GM12891 (cell line): ENCODE measurements around the gene TEX28. TPM values are rescaled to one million over a fixed set of nuclear protein-coding genes. Genes with fewer than 3 reads are reported as not detected.
"Not testable (repeated sequence)": the region's sequence is repeated elsewhere in the genome, so short reads cannot be mapped to it uniquely, and the experiment has no call there.

ENCODE experiments used
- DNase-seq: peaks from one replicate; pipeline ENCODE4 v3.0.0; 2011; ENCODE audit warnings: low spot score; ENCODE audit not compliant: insufficient read length
- FAIRE-seq: peaks from 2 replicates; lab custom pipeline; 2011; peaks lifted over from hg19 to GRCh38; lab: Jason Lieb, UNC
- PAX5 ChIP-seq: IDR thresholded peaks from 2 replicates; pipeline ENCODE4 v1.6.1; 2011; ENCODE audit warnings: low read length, moderate library complexity, mild to moderate bottlenecking; ENCODE audit not compliant: insufficient read depth, severe bottlenecking
- POLR2A ChIP-seq: IDR thresholded peaks from 2 replicates; pipeline ENCODE4 v1.6.1; 2011; ENCODE audit warnings: low read depth, low read length, control low read depth
- POLR2AphosphoS5 ChIP-seq: IDR thresholded peaks from 2 replicates; pipeline ENCODE4 v1.6.1; 2011; ENCODE audit warnings: low read depth, low read length, control low read depth
- POU2F2 ChIP-seq: IDR thresholded peaks from 2 replicates; pipeline ENCODE4 v1.6.1; 2011; ENCODE audit warnings: low read depth, mild to moderate bottlenecking, control low read depth, low read length, moderate library complexity
- SPI1 ChIP-seq: IDR thresholded peaks from 2 replicates; pipeline ENCODE4 v1.6.1; 2011; ENCODE audit warnings: low read depth, low read length, control low read depth
- TAF1 ChIP-seq: IDR thresholded peaks from 2 replicates; pipeline ENCODE4 v1.6.1; 2011; ENCODE audit warnings: low read depth, low read length, control low read depth
- polyA plus RNA-seq: library from polyadenylated mRNA; unstranded; fragments of >200 nt; gene quantifications from one replicate; pipeline ENCODE4 v1.2.1, GENCODE V29; 2012; ENCODE audit warnings: low read depth, missing spikeins, inconsistent platforms; ENCODE audit not compliant: missing spikeins

Gene TEX28
- polyA plus RNA-seq = not detected

- DNase-seq (no peak), FAIRE-seq (no peak)
- TF ChIP-seq PAX5 = no peak
- TF ChIP-seq TAF1 = no peak
- no peak for TF ChIP-seq POU2F2
- TF ChIP-seq POLR2A = no peak
- no peak for TF ChIP-seq POLR2AphosphoS5
- TF ChIP-seq SPI1 = no peak
Measured at GRCh38 chrX:154294791-154295574, at the start of gene TEX28. Gene TEX28, minus strand, starts transcription at chrX:154295124. Its CDS starts 3,007 bp downstream, at chrX:154292117.

GRCh38 chrX:154343620-154344019 is 48.7 kb upstream of the TEX28 start:
- not testable (repeated sequence) for FAIRE-seq, DNase-seq

- not testable (repeated sequence) for FAIRE-seq, DNase-seq
Measured at GRCh38 chrX:154343063-154343462, 48.1 kb upstream of the TEX28 start.

- DNase-seq = not testable (repeated sequence)
- peak; percentile 100 for FAIRE-seq
Measured at GRCh38 chrX:154341399-154342298, 46.7 kb upstream of the TEX28 start.

GRCh38 chrX:154334496-154334895 is 39.6 kb upstream of the TEX28 start:
- DNase-seq (no peak), FAIRE-seq (peak; percentile 33)
- TF ChIP-seq PAX5 (no peak), POLR2A (no peak), TAF1 (no peak), POU2F2 (no peak), POLR2AphosphoS5 (no peak), SPI1 (no peak)

GRCh38 chrX:154333837-154334271 is 38.9 kb upstream of the TEX28 start:
- no peak for TF ChIP-seq POU2F2
- TF ChIP-seq SPI1 = peak; percentile 97
- FAIRE-seq = no peak
- no peak for DNase-seq

- no peak for FAIRE-seq
- TF ChIP-seq TAF1 = no peak
- TF ChIP-seq POLR2AphosphoS5 = no peak
- TF ChIP-seq POLR2A = no peak
- TF ChIP-seq SPI1 = no peak
- no peak for TF ChIP-seq POU2F2
- TF ChIP-seq PAX5 = no peak
- no peak for DNase-seq
Measured at GRCh38 chrX:154333116-154333515, 38.2 kb upstream of the TEX28 start.

GRCh38 chrX:154332561-154332960 is 37.6 kb upstream of the TEX28 start:
- no peak for DNase-seq
- FAIRE-seq = no peak
- no peak for TF ChIP-seq POU2F2
- no peak for TF ChIP-seq TAF1
- no peak for TF ChIP-seq POLR2A
- TF ChIP-seq POLR2AphosphoS5 = no peak
- no peak for TF ChIP-seq PAX5
- TF ChIP-seq SPI1 = no peak

- FAIRE-seq = no peak
- DNase-seq = no peak
- TF ChIP-seq TAF1 (no peak), POU2F2 (no peak), SPI1 (no peak), PAX5 (no peak), POLR2AphosphoS5 (no peak), POLR2A (no peak)
Measured at GRCh38 chrX:154329294-154329693, 34.4 kb upstream of the TEX28 start.

- no peak for DNase-seq
- TF ChIP-seq PAX5 (no peak), POLR2A (no peak), POLR2AphosphoS5 (no peak), SPI1 (no peak), TAF1 (no peak), POU2F2 (no peak)
- FAIRE-seq = no peak
Measured at GRCh38 chrX:154328646-154329045, 33.7 kb upstream of the TEX28 start.
